ENCODE results near the gene ARHGEF39.

Gene ARHGEF39

DNA sequence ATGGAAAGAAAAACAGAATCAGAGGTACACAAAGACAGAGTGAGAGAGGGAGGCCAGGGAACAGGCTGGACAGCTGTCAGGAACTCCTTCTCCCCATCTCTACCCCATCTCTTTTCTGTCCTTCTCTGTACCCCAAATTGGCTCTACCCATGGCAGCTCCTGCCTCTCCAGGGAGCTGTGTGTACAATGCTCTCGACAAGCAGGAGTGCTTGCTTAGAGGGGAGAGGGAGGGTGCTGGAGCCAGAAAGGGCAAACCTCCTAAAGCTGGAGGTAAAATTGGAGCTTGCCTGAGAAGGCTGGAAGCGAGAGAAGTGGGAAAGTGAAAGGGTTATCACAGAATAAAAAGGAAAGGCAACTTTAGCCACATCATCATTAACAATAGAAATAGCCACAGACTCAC is 18.3 kb upstream of the ARHGEF39 start:
- Histone ChIP-seq H3K36me3 (replicated peaks; ENCODE audit: insufficient read depth, low read length) (no peaks in the 10 kb centered on the region), H2AFZ (ENCODE audit: low read length) (no peak overlapping the region), H3K9ac (ENCODE audit: low read length) (no peak overlapping the region), H3K9me3 (replicated peaks; ENCODE audit: insufficient read depth, low read length) (no peaks in the 10 kb centered on the region), H4K20me1 (ENCODE audit: insufficient read depth, low read length) (no peaks in the 10 kb centered on the region), H3K4me2 (ENCODE audit: low read depth, low read length) (no peak overlapping the region), H3K9me2 (replicated peaks; ENCODE audit: insufficient read depth, low read length) (no peaks in the 10 kb centered on the region), H3F3A (ENCODE audit: insufficient read depth, low read length) (no peaks in the 10 kb centered on the region), H3K27ac (ENCODE audit: low read length) (no peak overlapping the region), H3K79me2 (ENCODE audit: low read length) (no peaks in the 10 kb centered on the region), H3K4me1 (ENCODE audit: low read length) (no peaks in the 10 kb centered on the region), H3K4me3 (ENCODE audit: low read length) (no peak overlapping the region), H3K27me3 (replicated peaks; ENCODE audit: insufficient read depth, low read length) (no peaks in the 10 kb centered on the region)
- TF ChIP-seq EZH2phosphoT487 (IDR thresholded peaks at IDR 0.05; ENCODE audit: low read length) (no peak), EZH2 (optimal IDR thresholded peaks at IDR 0.05; ENCODE audit: low read depth, low read length) (no peak)
- TF ChIP-seq, protein P1, sequence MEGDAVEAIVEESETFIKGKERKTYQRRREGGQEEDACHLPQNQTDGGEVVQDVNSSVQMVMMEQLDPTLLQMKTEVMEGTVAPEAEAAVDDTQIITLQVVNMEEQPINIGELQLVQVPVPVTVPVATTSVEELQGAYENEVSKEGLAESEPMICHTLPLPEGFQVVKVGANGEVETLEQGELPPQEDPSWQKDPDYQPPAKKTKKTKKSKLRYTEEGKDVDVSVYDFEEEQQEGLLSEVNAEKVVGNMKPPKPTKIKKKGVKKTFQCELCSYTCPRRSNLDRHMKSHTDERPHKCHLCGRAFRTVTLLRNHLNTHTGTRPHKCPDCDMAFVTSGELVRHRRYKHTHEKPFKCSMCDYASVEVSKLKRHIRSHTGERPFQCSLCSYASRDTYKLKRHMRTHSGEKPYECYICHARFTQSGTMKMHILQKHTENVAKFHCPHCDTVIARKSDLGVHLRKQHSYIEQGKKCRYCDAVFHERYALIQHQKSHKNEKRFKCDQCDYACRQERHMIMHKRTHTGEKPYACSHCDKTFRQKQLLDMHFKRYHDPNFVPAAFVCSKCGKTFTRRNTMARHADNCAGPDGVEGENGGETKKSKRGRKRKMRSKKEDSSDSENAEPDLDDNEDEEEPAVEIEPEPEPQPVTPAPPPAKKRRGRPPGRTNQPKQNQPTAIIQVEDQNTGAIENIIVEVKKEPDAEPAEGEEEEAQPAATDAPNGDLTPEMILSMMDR (IDR thresholded peaks at IDR 0.05; ENCODE audit: low read length), result no peak
- DNase-seq, result no peak

DNA sequence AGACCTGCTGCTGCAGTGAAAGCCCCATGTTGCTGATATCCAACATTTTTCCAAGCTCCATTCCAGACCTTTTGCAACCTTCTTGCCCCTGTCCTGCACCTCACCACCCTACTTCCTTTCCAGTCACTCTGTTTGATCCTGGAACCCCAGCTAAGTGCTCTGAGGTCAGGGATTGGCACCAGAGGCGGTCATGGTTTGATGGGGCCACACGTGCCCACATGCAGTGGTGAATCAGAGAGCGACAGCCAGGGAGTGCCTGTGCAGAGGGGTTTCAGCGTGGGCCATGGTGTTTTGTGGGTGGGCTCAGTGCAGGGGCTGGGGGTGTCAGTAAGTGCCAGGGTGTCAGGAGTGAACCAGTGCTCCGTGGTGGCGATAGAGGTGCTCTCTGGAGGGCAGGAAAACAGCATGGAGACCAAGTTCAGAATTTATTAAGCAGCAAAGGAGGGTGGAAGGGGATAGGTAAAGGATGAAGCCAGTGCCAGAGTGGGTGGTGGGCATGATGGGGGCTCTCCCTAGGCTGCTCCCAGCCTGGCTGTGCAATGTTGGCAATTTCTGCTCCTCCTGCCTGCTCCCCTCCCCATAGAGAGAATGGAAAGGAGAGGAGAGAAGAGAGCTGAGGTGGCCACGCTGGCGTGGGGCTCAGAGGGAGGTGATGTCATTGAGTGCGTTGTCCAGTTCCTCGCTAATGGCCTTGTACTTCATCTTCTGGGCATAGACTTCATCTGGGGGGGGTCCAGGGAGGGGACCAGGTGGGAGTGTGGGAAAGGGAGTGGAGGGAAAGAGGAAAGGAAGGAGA is 17.7 kb upstream of the ARHGEF39 start:
- no peak overlapping the region for H3K4me3 ChIP-seq (ENCODE audit: low read length)
- no peak for DNase-seq
- H3K27ac ChIP-seq (ENCODE audit: low read length), result no peak overlapping the region
- H3K4me1 ChIP-seq (ENCODE audit: low read length), result no peaks in the 10 kb centered on the region
- no peak overlapping the region for H3K4me2 ChIP-seq (ENCODE audit: low read depth, low read length)
- H3K9me2 ChIP-seq (replicated peaks; ENCODE audit: insufficient read depth, low read length), result no peaks in the 10 kb centered on the region
- no peaks in the 10 kb centered on the region for H3K27me3 ChIP-seq (replicated peaks; ENCODE audit: insufficient read depth, low read length)
- no peak overlapping the region for H3K9ac ChIP-seq (ENCODE audit: low read length)
- TF ChIP-seq, protein P1 (IDR thresholded peaks at IDR 0.05; ENCODE audit: low read length), result no peak
- TF ChIP-seq EZH2 (optimal IDR thresholded peaks at IDR 0.05; ENCODE audit: low read depth, low read length) (no peak), EZH2phosphoT487 (IDR thresholded peaks at IDR 0.05; ENCODE audit: low read length) (no peak)
- H3K36me3 ChIP-seq (replicated peaks; ENCODE audit: insufficient read depth, low read length), result no peaks in the 10 kb centered on the region
- no peak overlapping the region for H2AFZ ChIP-seq (ENCODE audit: low read length)
- no peaks in the 10 kb centered on the region for H4K20me1 ChIP-seq (ENCODE audit: insufficient read depth, low read length)
- no peaks in the 10 kb centered on the region for H3K9me3 ChIP-seq (replicated peaks; ENCODE audit: insufficient read depth, low read length)
- H3F3A ChIP-seq (ENCODE audit: insufficient read depth, low read length), result no peaks in the 10 kb centered on the region
- no peaks in the 10 kb centered on the region for H3K79me2 ChIP-seq (ENCODE audit: low read length)

DNA sequence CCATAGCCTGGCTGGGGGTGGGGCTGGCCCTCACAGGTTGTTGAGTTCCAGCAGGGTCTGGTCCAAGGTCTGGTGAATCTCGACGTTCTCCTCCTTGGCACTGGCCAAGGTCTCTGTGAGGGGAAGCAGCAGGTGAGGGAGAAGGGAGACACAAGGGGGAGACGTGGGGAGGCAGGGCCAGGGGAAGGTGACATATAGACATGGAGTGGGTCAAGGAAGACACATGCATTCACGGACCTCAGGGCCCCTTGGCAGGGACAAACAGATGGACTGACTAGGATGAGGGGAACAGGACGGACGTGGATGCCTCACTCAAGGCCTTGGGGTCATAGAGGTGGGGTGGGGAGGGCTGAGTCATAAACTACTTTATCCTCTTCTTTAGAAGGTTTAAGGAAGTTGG is 17.1 kb upstream of the ARHGEF39 start:
- Histone ChIP-seq H2AFZ (ENCODE audit: low read length) (no peak overlapping the region), H3K9me3 (replicated peaks; ENCODE audit: insufficient read depth, low read length) (no peaks in the 10 kb centered on the region), H3K4me2 (ENCODE audit: low read depth, low read length) (no peak overlapping the region), H4K20me1 (ENCODE audit: insufficient read depth, low read length) (no peaks in the 10 kb centered on the region), H3K79me2 (ENCODE audit: low read length) (no peaks in the 10 kb centered on the region), H3K36me3 (replicated peaks; ENCODE audit: insufficient read depth, low read length) (no peaks in the 10 kb centered on the region), H3K4me1 (ENCODE audit: low read length) (no peaks in the 10 kb centered on the region), H3F3A (ENCODE audit: insufficient read depth, low read length) (no peaks in the 10 kb centered on the region), H3K9me2 (replicated peaks; ENCODE audit: insufficient read depth, low read length) (no peaks in the 10 kb centered on the region), H3K27me3 (replicated peaks; ENCODE audit: insufficient read depth, low read length) (no peaks in the 10 kb centered on the region), H3K27ac (ENCODE audit: low read length) (no peak overlapping the region), H3K9ac (ENCODE audit: low read length) (no peak overlapping the region), H3K4me3 (ENCODE audit: low read length) (no peak overlapping the region)
- no peak for DNase-seq
- TF ChIP-seq EZH2 (optimal IDR thresholded peaks at IDR 0.05; ENCODE audit: low read depth, low read length), result no peak
- TF ChIP-seq EZH2phosphoT487 (IDR thresholded peaks at IDR 0.05; ENCODE audit: low read length), result no peak
- TF ChIP-seq, protein P1 (IDR thresholded peaks at IDR 0.05; ENCODE audit: low read length), result no peak

Data from MM.1S (cell line).